ENCODE results near the gene FYN.

The FYN gene

GRCh38 chr6:111710911-111711310 is 162.3 kb downstream of the FYN start:
- Histone ChIP-seq H3K9ac (ENCODE audit: low read depth, low read length) (no peak overlapping the region), H3K4me1 (ENCODE audit: control insufficient read depth, insufficient read depth, low read length) (peaks cover 18% of the 10 kb centered on the region), H3K4me3 (ENCODE audit: low read depth, low read length) (no peak overlapping the region), H3K36me3 (ENCODE audit: control insufficient read depth, insufficient read depth, low read length) (peaks cover 22% of the 10 kb centered on the region), H3K27me3 (ENCODE audit: control insufficient read depth, insufficient read depth, low read length) (no peaks in the 10 kb centered on the region), H3K9me3 (ENCODE audit: control insufficient read depth, insufficient read depth, low read length) (no peaks in the 10 kb centered on the region), H3K27ac (ENCODE audit: low read depth, low read length) (no peak overlapping the region)

- Histone ChIP-seq H3K27me3 (ENCODE audit: control insufficient read depth, insufficient read depth, low read length) (no peaks in the 10 kb centered on the region), H3K9ac (ENCODE audit: low read depth, low read length) (no peak overlapping the region), H3K36me3 (ENCODE audit: control insufficient read depth, insufficient read depth, low read length) (peaks cover 22% of the 10 kb centered on the region), H3K27ac (ENCODE audit: low read depth, low read length) (no peak overlapping the region), H3K9me3 (ENCODE audit: control insufficient read depth, insufficient read depth, low read length) (no peaks in the 10 kb centered on the region), H3K4me3 (ENCODE audit: low read depth, low read length) (no peak overlapping the region), H3K4me1 (ENCODE audit: control insufficient read depth, insufficient read depth, low read length) (peaks cover 18% of the 10 kb centered on the region)
Measured at GRCh38 chr6:111710439-111710838, 162.8 kb downstream of the FYN start.

- Histone ChIP-seq H3K4me1 (ENCODE audit: control insufficient read depth, insufficient read depth, low read length) (peaks cover 18% of the 10 kb centered on the region), H3K9ac (ENCODE audit: low read depth, low read length) (no peak overlapping the region), H3K27me3 (ENCODE audit: control insufficient read depth, insufficient read depth, low read length) (no peaks in the 10 kb centered on the region), H3K9me3 (ENCODE audit: control insufficient read depth, insufficient read depth, low read length) (no peaks in the 10 kb centered on the region), H3K36me3 (ENCODE audit: control insufficient read depth, insufficient read depth, low read length) (peaks cover 22% of the 10 kb centered on the region), H3K27ac (ENCODE audit: low read depth, low read length) (no peak overlapping the region), H3K4me3 (ENCODE audit: low read depth, low read length) (no peak overlapping the region)
Measured at GRCh38 chr6:111709615-111710398, 163.4 kb downstream of the FYN start.

- H3K9me3 ChIP-seq (ENCODE audit: control insufficient read depth, insufficient read depth, low read length), result no peaks in the 10 kb centered on the region
- no peak overlapping the region for H3K4me3 ChIP-seq (ENCODE audit: low read depth, low read length)
- no peaks in the 10 kb centered on the region for H3K27me3 ChIP-seq (ENCODE audit: control insufficient read depth, insufficient read depth, low read length)
- no peak overlapping the region for H3K9ac ChIP-seq (ENCODE audit: low read depth, low read length)
- no peak overlapping the region for H3K27ac ChIP-seq (ENCODE audit: low read depth, low read length)
- peaks cover 18% of the 10 kb centered on the region for H3K36me3 ChIP-seq (ENCODE audit: control insufficient read depth, insufficient read depth, low read length)
- peaks cover 18% of the 10 kb centered on the region for H3K4me1 ChIP-seq (ENCODE audit: control insufficient read depth, insufficient read depth, low read length)
Measured at GRCh38 chr6:111709201-111709600, 164.1 kb downstream of the FYN start.

- peaks cover 18% of the 10 kb centered on the region for H3K4me1 ChIP-seq (ENCODE audit: control insufficient read depth, insufficient read depth, low read length)
- no peak overlapping the region for H3K27ac ChIP-seq (ENCODE audit: low read depth, low read length)
- no peak overlapping the region for H3K9ac ChIP-seq (ENCODE audit: low read depth, low read length)
- H3K36me3 ChIP-seq (ENCODE audit: control insufficient read depth, insufficient read depth, low read length), result peaks cover 17% of the 10 kb centered on the region
- no peak overlapping the region for H3K4me3 ChIP-seq (ENCODE audit: low read depth, low read length)
- H3K27me3 ChIP-seq (ENCODE audit: control insufficient read depth, insufficient read depth, low read length), result no peaks in the 10 kb centered on the region
- no peaks in the 10 kb centered on the region for H3K9me3 ChIP-seq (ENCODE audit: control insufficient read depth, insufficient read depth, low read length)
Measured at GRCh38 chr6:111707773-111708172, 165.5 kb downstream of the FYN start.

- H3K27ac ChIP-seq (ENCODE audit: low read depth, low read length), result no peak overlapping the region
- H3K4me1 ChIP-seq (ENCODE audit: control insufficient read depth, insufficient read depth, low read length), result peaks cover 11% of the 10 kb centered on the region
- H3K4me3 ChIP-seq (ENCODE audit: low read depth, low read length), result no peak overlapping the region
- no peak overlapping the region for H3K9ac ChIP-seq (ENCODE audit: low read depth, low read length)
- no peaks in the 10 kb centered on the region for H3K27me3 ChIP-seq (ENCODE audit: control insufficient read depth, insufficient read depth, low read length)
- peaks cover 21% of the 10 kb centered on the region for H3K36me3 ChIP-seq (ENCODE audit: control insufficient read depth, insufficient read depth, low read length)
- H3K9me3 ChIP-seq (ENCODE audit: control insufficient read depth, insufficient read depth, low read length), result no peaks in the 10 kb centered on the region
Measured at GRCh38 chr6:111706841-111707391, 166.3 kb downstream of the FYN start.

GRCh38 chr6:111703723-111704122 is 169.5 kb downstream of the FYN start:
- no peak overlapping the region for H3K27ac ChIP-seq (ENCODE audit: low read depth, low read length)
- no peaks in the 10 kb centered on the region for H3K4me1 ChIP-seq (ENCODE audit: control insufficient read depth, insufficient read depth, low read length)
- H3K4me3 ChIP-seq (ENCODE audit: low read depth, low read length), result no peak overlapping the region
- H3K36me3 ChIP-seq (ENCODE audit: control insufficient read depth, insufficient read depth, low read length), result peaks cover 32% of the 10 kb centered on the region
- no peaks in the 10 kb centered on the region for H3K9me3 ChIP-seq (ENCODE audit: control insufficient read depth, insufficient read depth, low read length)
- H3K9ac ChIP-seq (ENCODE audit: low read depth, low read length), result no peak overlapping the region
- H3K27me3 ChIP-seq (ENCODE audit: control insufficient read depth, insufficient read depth, low read length), result no peaks in the 10 kb centered on the region

- Histone ChIP-seq H3K9ac (ENCODE audit: low read depth, low read length) (no peak overlapping the region), H3K27ac (ENCODE audit: low read depth, low read length) (no peak overlapping the region), H3K4me1 (ENCODE audit: control insufficient read depth, insufficient read depth, low read length) (no peaks in the 10 kb centered on the region), H3K9me3 (ENCODE audit: control insufficient read depth, insufficient read depth, low read length) (no peaks in the 10 kb centered on the region), H3K36me3 (ENCODE audit: control insufficient read depth, insufficient read depth, low read length) (peaks cover 32% of the 10 kb centered on the region), H3K4me3 (ENCODE audit: low read depth, low read length) (no peak overlapping the region), H3K27me3 (ENCODE audit: control insufficient read depth, insufficient read depth, low read length) (no peaks in the 10 kb centered on the region)
Measured at GRCh38 chr6:111702268-111702667, 171.0 kb downstream of the FYN start.

GRCh38 chr6:111701146-111701545 is 172.1 kb downstream of the FYN start:
- Histone ChIP-seq H3K4me1 (ENCODE audit: control insufficient read depth, insufficient read depth, low read length) (no peaks in the 10 kb centered on the region), H3K27ac (ENCODE audit: low read depth, low read length) (no peak overlapping the region), H3K4me3 (ENCODE audit: low read depth, low read length) (no peak overlapping the region), H3K27me3 (ENCODE audit: control insufficient read depth, insufficient read depth, low read length) (no peaks in the 10 kb centered on the region), H3K9me3 (ENCODE audit: control insufficient read depth, insufficient read depth, low read length) (no peaks in the 10 kb centered on the region), H3K36me3 (ENCODE audit: control insufficient read depth, insufficient read depth, low read length) (peaks cover 34% of the 10 kb centered on the region), H3K9ac (ENCODE audit: low read depth, low read length) (no peak overlapping the region)

GRCh38 chr6:111700135-111700690 is 173.0 kb downstream of the FYN start:
- Histone ChIP-seq H3K36me3 (ENCODE audit: control insufficient read depth, insufficient read depth, low read length) (peaks cover 39% of the 10 kb centered on the region), H3K27me3 (ENCODE audit: control insufficient read depth, insufficient read depth, low read length) (no peaks in the 10 kb centered on the region)

GRCh38 chr6:111699123-111699522 is 174.1 kb downstream of the FYN start:
- H3K9me3 ChIP-seq (ENCODE audit: control insufficient read depth, insufficient read depth, low read length), result no peaks in the 10 kb centered on the region
- H3K27me3 ChIP-seq (ENCODE audit: control insufficient read depth, insufficient read depth, low read length), result no peaks in the 10 kb centered on the region
- no peak overlapping the region for H3K9ac ChIP-seq (ENCODE audit: low read depth, low read length)
- H3K4me3 ChIP-seq (ENCODE audit: low read depth, low read length), result no peak overlapping the region
- no peaks in the 10 kb centered on the region for H3K4me1 ChIP-seq (ENCODE audit: control insufficient read depth, insufficient read depth, low read length)
- peaks cover 48% of the 10 kb centered on the region for H3K36me3 ChIP-seq (ENCODE audit: control insufficient read depth, insufficient read depth, low read length)
- no peak overlapping the region for H3K27ac ChIP-seq (ENCODE audit: low read depth, low read length)

More at GRCh38 chr6:111700135-111700690, 173.0 kb downstream of the FYN start:
- Histone ChIP-seq H3K27ac (ENCODE audit: low read depth, low read length) (no peak overlapping the region), H3K9me3 (ENCODE audit: control insufficient read depth, insufficient read depth, low read length) (no peaks in the 10 kb centered on the region), H3K4me1 (ENCODE audit: control insufficient read depth, insufficient read depth, low read length) (no peaks in the 10 kb centered on the region), H3K4me3 (ENCODE audit: low read depth, low read length) (no peak overlapping the region), H3K9ac (ENCODE audit: low read depth, low read length) (no peak overlapping the region)

All from HUES48 (cell line).